ENCODE results near the gene TUBA4A.
A peak's percentile ranks its signal among the peaks of the same experiment; 100 is the strongest.

Gene TUBA4A

GRCh38 chr2:219247678-219248642, 5.8 kb downstream of the TUBA4A start:
- TF ChIP-seq ZNF274 (IDR thresholded peaks at IDR 0.05; ENCODE audit: low read depth, low read length): no peak
- H3K4me3 ChIP-seq (ENCODE audit: low read length): peak overlapping the region; percentile 27; the same call in 1 of the 2 replicates

GRCh38 chr2:219246559-219246958, 7.2 kb downstream of the TUBA4A start:
- H3K4me3 ChIP-seq (ENCODE audit: low read length): no peak overlapping the region; the same call in 1 of the 2 replicates
- no peak for TF ChIP-seq ZNF274 (IDR thresholded peaks at IDR 0.05; ENCODE audit: low read depth, low read length)

GRCh38 chr2:219245899-219246230, 7.9 kb downstream of the TUBA4A start:
- no peak for TF ChIP-seq ZNF274 (IDR thresholded peaks at IDR 0.05; ENCODE audit: low read depth, low read length)
- H3K4me3 ChIP-seq (ENCODE audit: low read length): peak overlapping the region; percentile 89

- TF ChIP-seq ZNF274 (IDR thresholded peaks at IDR 0.05; ENCODE audit: low read depth, low read length): no peak
- H3K4me3 ChIP-seq (ENCODE audit: low read length): peak within 1 kb of the TSS; percentile 89
Observed at GRCh38 chr2:219245148-219245898, 8.4 kb downstream of the TUBA4A start, which contains the start of the genes GLB1L and STK16. Gene GLB1L, minus strand, starts transcription at chr2:219245444. Its CDS starts 1,871 bp downstream, at chr2:219243573. Gene STK16, plus strand, starts transcription at chr2:219245479. Its CDS starts 521 bp downstream, at chr2:219246000.

GRCh38 chr2:219244789-219245147, 8.9 kb downstream of the TUBA4A start:
- no peak for TF ChIP-seq ZNF274 (IDR thresholded peaks at IDR 0.05; ENCODE audit: low read depth, low read length)

GRCh38 chr2:219243291-219243761, 10.4 kb downstream of the TUBA4A start:
- TF ChIP-seq ZNF274 (IDR thresholded peaks at IDR 0.05; ENCODE audit: low read depth, low read length): no peak
- no peak overlapping the region; the same call in 1 of the 2 replicates for H3K4me3 ChIP-seq (ENCODE audit: low read length)

More at GRCh38 chr2:219244789-219245147, 8.9 kb downstream of the TUBA4A start:
- H3K4me3 ChIP-seq (ENCODE audit: low read length): peak overlapping the region; percentile 89

GRCh38 chr2:219234331-219234730, 19.4 kb downstream of the TUBA4A start:
- no peak for TF ChIP-seq ZNF274 (IDR thresholded peaks at IDR 0.05; ENCODE audit: low read depth, low read length)
- no peak overlapping the region for H3K4me3 ChIP-seq (ENCODE audit: low read length)

GRCh38 chr2:219230059-219230540, 23.6 kb downstream of the TUBA4A start:
- H3K4me3 ChIP-seq (ENCODE audit: low read length): peak overlapping the region; percentile 64
- no peak for TF ChIP-seq ZNF274 (IDR thresholded peaks at IDR 0.05; ENCODE audit: low read depth, low read length)

GRCh38 chr2:219229305-219230058, 24.2 kb downstream of the TUBA4A start, which contains the start of the genes ANKZF1 and ATG9A:
Gene ANKZF1, plus strand, starts transcription at chr2:219229806. Its CDS starts 452 bp downstream, at chr2:219230258.
Gene ATG9A, minus strand, starts transcription at chr2:219229636. Its CDS starts 1,612 bp downstream, at chr2:219228024.
- H3K4me3 ChIP-seq (ENCODE audit: low read length): peak within 1 kb of the TSS; percentile 92
- TF ChIP-seq ZNF274 (IDR thresholded peaks at IDR 0.05; ENCODE audit: low read depth, low read length): no peak

GRCh38 chr2:219228911-219229304, 24.8 kb downstream of the TUBA4A start:
- peak overlapping the region; percentile 92 for H3K4me3 ChIP-seq (ENCODE audit: low read length)

GRCh38 chr2:219228041-219228910, 25.4 kb downstream of the TUBA4A start:
- H3K4me3 ChIP-seq (ENCODE audit: low read length): peak overlapping the region; percentile 92

More at GRCh38 chr2:219228911-219229304, 24.8 kb downstream of the TUBA4A start:
- no peak for TF ChIP-seq ZNF274 (IDR thresholded peaks at IDR 0.05; ENCODE audit: low read depth, low read length)

GRCh38 chr2:219225350-219225749, 28.4 kb downstream of the TUBA4A start:
- no peak for TF ChIP-seq ZNF274 (IDR thresholded peaks at IDR 0.05; ENCODE audit: low read depth, low read length)
- no peak overlapping the region for H3K4me3 ChIP-seq (ENCODE audit: low read length)

More at GRCh38 chr2:219228041-219228910, 25.4 kb downstream of the TUBA4A start:
- no peak for TF ChIP-seq ZNF274 (IDR thresholded peaks at IDR 0.05; ENCODE audit: low read depth, low read length)

Measured in GM08714 (cell line).